Choroid plexus epithelial cell (primary cell): ENCODE measurements around the gene TTC39B.

ENCODE experiments used
- DNase-seq: peaks from one replicate; pipeline ENCODE4 v3.0.0-alpha.2; 2010; ENCODE audit warnings: low read depth
- H3K4me3 ChIP-seq: 2 replicates; pipeline ENCODE4 v1.5.1; 2011; ENCODE audit warnings: low read depth, mild to moderate bottlenecking, control low read depth, low read length, moderate library complexity
- CTCF ChIP-seq: conservative IDR thresholded peaks from 2 replicates; pipeline ENCODE4 v1.5.1; 2011; ENCODE audit warnings: low read depth, mild to moderate bottlenecking, control low read depth, inconsistent platforms, low read length, moderate library complexity

Gene TTC39B

GRCh38 chr9:15268782-15269181 is 38.2 kb downstream of the TTC39B start:
- DNase-seq, result no peak
- H3K4me3 ChIP-seq, result no peak overlapping the region
- TF ChIP-seq CTCF, result no peak

GRCh38 chr9:15268317-15268716 is 38.7 kb downstream of the TTC39B start:
- TF ChIP-seq CTCF, result no peak
- no peak for DNase-seq
- no peak overlapping the region for H3K4me3 ChIP-seq

GRCh38 chr9:15264918-15265317 is 42.1 kb downstream of the TTC39B start:
- no peak for DNase-seq

GRCh38 chr9:15262581-15262980 is 44.4 kb downstream of the TTC39B start:
- no peak overlapping the region for H3K4me3 ChIP-seq
- TF ChIP-seq CTCF, result no peak
- no peak for DNase-seq

More at GRCh38 chr9:15264918-15265317, 42.1 kb downstream of the TTC39B start:
- no peak for TF ChIP-seq CTCF
- no peak overlapping the region for H3K4me3 ChIP-seq

- no peak overlapping the region for H3K4me3 ChIP-seq
- TF ChIP-seq CTCF, result no peak
- DNase-seq, result no peak
Observed at GRCh38 chr9:15256426-15256825, 50.6 kb downstream of the TTC39B start.

- no peak for TF ChIP-seq CTCF
- no peak overlapping the region for H3K4me3 ChIP-seq
- no peak for DNase-seq
Observed at GRCh38 chr9:15253786-15254185, 53.2 kb downstream of the TTC39B start.

- TF ChIP-seq CTCF, result no peak
- H3K4me3 ChIP-seq, result no peak overlapping the region
- DNase-seq, result peak; percentile 68
Observed at GRCh38 chr9:15253197-15253596, 53.8 kb downstream of the TTC39B start.
